Ascending aorta (tissue), 2 donors: ENCODE results near the gene MXD3. TPM values are rescaled to one million over a fixed set of nuclear protein-coding genes. Genes with fewer than 3 reads are reported as not detected.

ENCODE experiments used
- DNase-seq, 2 donors: peaks; one replicate each; pipeline ENCODE4 v3.0.0-alpha.2; 2019; ENCODE audit warnings: low spot score in 2 of 2
- H3K27ac ChIP-seq, 2 donors: fragments of 200-600 bp; sonication (generic); one replicate each; pipeline ENCODE4 v1.5.1; 2016 to 2017; ENCODE audit warnings: mild to moderate bottlenecking in 1 of 2
- H3K27me3 ChIP-seq: fragments of 200-600 bp; sonication (generic); one replicate; pipeline ENCODE4 v1.5.1; 2017
- H3K36me3 ChIP-seq, 2 donors: fragments of 200-600 bp; sonication (generic); one replicate each; pipeline ENCODE4 v1.5.1; 2016
- H3K4me1 ChIP-seq, 2 donors: fragments of 200-600 bp; sonication (generic); one replicate each; pipeline ENCODE4 v1.5.1; 2016 to 2017; ENCODE audit warnings: mild to moderate bottlenecking in 1 of 2
- H3K4me3 ChIP-seq, 2 donors: fragments of 200-600 bp; sonication (generic); one replicate each; pipeline ENCODE4 v1.5.1; 2016 to 2017; ENCODE audit warnings: mild to moderate bottlenecking in 1 of 2
- H3K9me3 ChIP-seq, 2 donors: fragments of 200-600 bp; sonication (generic); one replicate each; pipeline ENCODE4 v1.5.1; 2016
- CTCF ChIP-seq, 3 experiments: fragments of 200-600 bp in 2 of 3; fragments of 450-650 bp in 1 of 3; sonication (generic) in 2 of 3; IDR thresholded peaks; one replicate each; pipeline ENCODE4 v1.5.1; 2016 to 2019; ENCODE audit warnings: antibody characterized with exemption in 3 of 3, mild to moderate bottlenecking in 1 of 3, moderate library complexity in 1 of 3
- intact Hi-C: fragments of 100-400 bp; cut with DNase I; formaldehyde crosslinking; loops from one replicate; pipeline ENCODE4 v1.15.1; 2023
- total RNA-seq: library from RNA; depleted of rRNA; stranded (reverse); fragments of >200 nt; gene quantifications from one replicate; pipeline ENCODE4 v1.1.0, GENCODE V29; 2016

The MXD3 gene
- total RNA-seq, 1 donor from 2014 or later, result 13.5 TPM

- Histone ChIP-seq H3K4me1 (no peaks in the 10 kb centered on the region), H3K27ac (no peak overlapping the region), H3K9me3 (no peaks in the 10 kb centered on the region), H3K27me3 (no peaks in the 10 kb centered on the region), H3K36me3 (peaks cover 75 to 91% of the 10 kb centered on the region in 2 donors), H3K4me3 (no peak overlapping the region)
- intact Hi-C loops, result no loop called here
- no peak for TF ChIP-seq CTCF (IDR thresholded peaks at IDR 0.05)
- no peak for DNase-seq
Measured at GRCh38 chr5:177334781-177335700, 23.3 kb upstream of the MXD3 start.

GRCh38 chr5:177334155-177334551 is 22.5 kb upstream of the MXD3 start:
- Histone ChIP-seq H3K4me3 (no peak overlapping the region), H3K27me3 (no peaks in the 10 kb centered on the region), H3K4me1 (no peaks in the 10 kb centered on the region), H3K36me3 (peaks cover 79 to 89% of the 10 kb centered on the region in 2 donors), H3K27ac (no peak overlapping the region), H3K9me3 (no peaks in the 10 kb centered on the region)
- TF ChIP-seq CTCF (IDR thresholded peaks at IDR 0.05), result no peak
- DNase-seq, result no peak
- intact Hi-C loops, result no loop called here

GRCh38 chr5:177333420-177334154 is 21.9 kb upstream of the MXD3 start:
- no peak for DNase-seq
- H3K4me1 ChIP-seq, result no peaks in the 10 kb centered on the region
- no peak overlapping the region for H3K4me3 ChIP-seq
- intact Hi-C loops, result no loop called here
- peaks cover 74 to 84% of the 10 kb centered on the region in 2 donors for H3K36me3 ChIP-seq
- no peak overlapping the region for H3K27ac ChIP-seq
- H3K27me3 ChIP-seq, result no peaks in the 10 kb centered on the region
- no peaks in the 10 kb centered on the region for H3K9me3 ChIP-seq
- TF ChIP-seq CTCF (IDR thresholded peaks at IDR 0.05), result no peak

GRCh38 chr5:177332896-177333260 is 21.2 kb upstream of the MXD3 start:
- peaks cover 69 to 81% of the 10 kb centered on the region in 2 donors for H3K36me3 ChIP-seq
- H3K27me3 ChIP-seq, result no peaks in the 10 kb centered on the region
- intact Hi-C loops, result no loop called here
- no peak overlapping the region for H3K27ac ChIP-seq
- no peak overlapping the region for H3K4me3 ChIP-seq
- TF ChIP-seq CTCF (IDR thresholded peaks at IDR 0.05), result no peak
- H3K4me1 ChIP-seq, result no peaks in the 10 kb centered on the region
- no peak for DNase-seq
- no peaks in the 10 kb centered on the region for H3K9me3 ChIP-seq

GRCh38 chr5:177332031-177332895 is 20.6 kb upstream of the MXD3 start:
- no peaks in the 10 kb centered on the region for H3K4me1 ChIP-seq
- H3K9me3 ChIP-seq, result no peaks in the 10 kb centered on the region
- intact Hi-C loops, result no loop called here
- DNase-seq, result no peak
- H3K4me3 ChIP-seq, result no peak overlapping the region
- H3K27me3 ChIP-seq, result no peaks in the 10 kb centered on the region
- peaks cover 62 to 76% of the 10 kb centered on the region in 2 donors for H3K36me3 ChIP-seq
- no peak overlapping the region for H3K27ac ChIP-seq
- no peak for TF ChIP-seq CTCF (IDR thresholded peaks at IDR 0.05)
